ENCODE data around the gene CRIP2. TPM values are rescaled to one million over a fixed set of nuclear protein-coding genes. Genes with fewer than 3 reads are reported as not detected.

The CRIP2 gene
- total RNA-seq, 2 experiments from 2014 or later, result 1.2 to 1.6 TPM

DNA sequence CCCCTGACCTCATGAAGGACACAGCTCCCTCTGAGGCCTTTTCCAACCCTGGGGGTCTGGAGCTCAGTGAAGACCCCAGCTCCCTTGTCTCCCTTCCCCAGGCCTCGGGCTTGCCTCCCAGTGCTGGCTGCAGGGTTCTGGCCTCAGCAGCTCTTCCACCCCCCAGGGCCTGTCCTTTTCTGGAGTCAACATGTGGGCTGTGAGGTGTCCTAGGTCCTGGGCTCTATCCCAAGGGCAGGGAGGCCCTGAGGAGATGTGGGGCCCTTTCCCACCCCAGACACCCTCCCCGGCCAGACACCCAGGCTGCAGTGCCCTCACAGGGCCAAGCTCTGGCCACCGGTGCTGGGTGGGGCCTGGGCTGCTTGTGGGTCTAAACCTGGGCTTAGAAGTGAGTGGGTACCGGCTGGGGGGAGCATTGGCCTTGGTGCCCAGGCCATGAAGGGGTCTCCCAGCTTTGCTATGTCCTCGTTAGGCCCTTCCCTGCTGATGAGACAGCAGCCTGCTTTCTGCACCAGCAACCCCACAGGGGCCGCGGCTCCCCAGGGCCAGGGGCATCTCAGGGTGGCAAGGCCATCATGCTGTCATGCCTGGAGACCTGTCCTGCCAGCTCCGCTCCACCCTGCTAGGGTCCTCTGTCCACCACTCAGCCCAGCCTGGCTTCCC is 2.7 kb upstream of the CRIP2 start:
- Mint-ChIP-seq H3K9me3 (no peaks in the 10 kb centered on the region), H3K4me3 (no peak overlapping the region), H3K36me3 (no peaks in the 10 kb centered on the region), H3K27me3 (peaks cover 9% of the 10 kb centered on the region), H3K4me1 (no peaks in the 10 kb centered on the region), H3K27ac (no peak overlapping the region)
- POLR2A ChIA-PET, result interaction anchor here (1.9 kb wide), 1 partner anchor 9 kb away, joined by 5 read pairs; no protein-coding TSS in a partner anchor
- ATAC-seq (ENCODE audit: low read depth) (no peak), DNase-seq (no peak)

DNA sequence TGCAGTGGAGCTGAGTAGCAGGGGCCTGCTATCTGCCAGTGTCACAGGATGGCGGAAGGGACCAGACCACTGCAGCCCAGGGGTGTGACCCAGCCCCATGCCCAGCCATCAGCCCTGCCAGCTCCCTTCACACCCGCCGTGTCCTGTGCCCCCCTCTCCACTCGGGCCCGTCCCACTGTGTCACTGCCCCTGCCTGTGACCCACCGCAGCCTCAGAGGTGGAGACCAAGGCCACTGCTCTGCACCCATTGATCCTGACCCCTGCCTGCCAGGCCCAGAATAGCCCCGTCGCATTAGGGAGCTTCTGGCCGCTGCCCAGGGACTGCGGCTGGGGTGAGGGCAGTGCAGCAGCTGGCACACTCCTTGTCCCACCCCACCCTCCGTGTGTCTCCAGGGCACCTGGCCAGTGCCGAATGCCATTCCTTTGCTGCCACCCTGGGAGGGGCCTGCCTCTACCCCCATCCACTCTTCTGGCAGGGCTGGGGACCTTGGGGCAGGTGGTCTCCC is 2.1 kb upstream of the CRIP2 start:
- ATAC-seq (ENCODE audit: low read depth) (no peak), DNase-seq (no peak)
- H3K27me3 Mint-ChIP-seq, result peaks cover 14% of the 10 kb centered on the region
- no peak overlapping the region for H3K27ac Mint-ChIP-seq
- POLR2A ChIA-PET, result interaction anchor here (1.9 kb wide), 1 partner anchor 8 kb away, joined by 5 read pairs; no protein-coding TSS in a partner anchor
- no peaks in the 10 kb centered on the region for H3K9me3 Mint-ChIP-seq
- H3K36me3 Mint-ChIP-seq, result peaks cover 3% of the 10 kb centered on the region
- peaks cover 2% of the 10 kb centered on the region for H3K4me1 Mint-ChIP-seq
- H3K4me3 Mint-ChIP-seq, result no peak overlapping the region

DNA sequence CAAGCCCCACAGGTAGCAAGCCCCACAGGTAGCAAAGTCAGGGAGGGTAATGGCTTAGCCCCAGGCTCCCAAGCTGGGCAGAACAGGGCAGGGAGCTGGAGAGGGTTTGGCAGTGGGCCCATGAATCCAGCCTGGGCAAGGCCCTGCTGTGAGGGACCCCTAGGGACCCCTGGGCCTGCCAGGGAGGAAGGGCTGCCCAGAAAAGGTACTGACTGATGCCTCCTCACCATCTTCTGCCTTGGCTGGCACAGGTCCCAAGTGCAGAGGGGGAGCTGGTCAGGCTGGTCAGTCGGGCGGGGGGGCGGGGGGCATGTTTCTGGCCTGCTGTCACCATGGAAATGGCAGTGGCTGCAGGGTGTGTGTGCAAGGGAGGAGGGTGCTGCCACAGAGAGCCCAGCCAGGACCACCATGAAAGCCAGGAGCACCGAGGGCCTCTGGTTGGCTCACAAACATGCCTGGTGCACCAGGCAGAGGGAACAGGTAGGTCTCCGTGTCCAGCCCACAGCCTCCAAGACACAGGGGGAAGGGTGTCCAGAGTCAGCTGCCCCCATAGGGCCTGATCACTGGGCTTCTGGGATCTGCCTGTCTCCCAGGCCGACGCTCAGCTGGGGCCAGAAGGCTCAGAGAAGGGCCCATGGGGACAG is 1.5 kb upstream of the CRIP2 start:
- ATAC-seq (ENCODE audit: low read depth), result no peak
- Mint-ChIP-seq H3K36me3 (peaks cover 3% of the 10 kb centered on the region), H3K4me1 (peaks cover 2% of the 10 kb centered on the region), H3K27me3 (peaks cover 18% of the 10 kb centered on the region), H3K9me3 (no peaks in the 10 kb centered on the region), H3K27ac (no peak overlapping the region), H3K4me3 (peak overlapping the region; percentile 53)
- POLR2A ChIA-PET, result interaction anchor here (1.9 kb wide), 1 partner anchor 8 kb away, joined by 5 read pairs; no protein-coding TSS in a partner anchor
- DNase-seq, result no peak

DNA sequence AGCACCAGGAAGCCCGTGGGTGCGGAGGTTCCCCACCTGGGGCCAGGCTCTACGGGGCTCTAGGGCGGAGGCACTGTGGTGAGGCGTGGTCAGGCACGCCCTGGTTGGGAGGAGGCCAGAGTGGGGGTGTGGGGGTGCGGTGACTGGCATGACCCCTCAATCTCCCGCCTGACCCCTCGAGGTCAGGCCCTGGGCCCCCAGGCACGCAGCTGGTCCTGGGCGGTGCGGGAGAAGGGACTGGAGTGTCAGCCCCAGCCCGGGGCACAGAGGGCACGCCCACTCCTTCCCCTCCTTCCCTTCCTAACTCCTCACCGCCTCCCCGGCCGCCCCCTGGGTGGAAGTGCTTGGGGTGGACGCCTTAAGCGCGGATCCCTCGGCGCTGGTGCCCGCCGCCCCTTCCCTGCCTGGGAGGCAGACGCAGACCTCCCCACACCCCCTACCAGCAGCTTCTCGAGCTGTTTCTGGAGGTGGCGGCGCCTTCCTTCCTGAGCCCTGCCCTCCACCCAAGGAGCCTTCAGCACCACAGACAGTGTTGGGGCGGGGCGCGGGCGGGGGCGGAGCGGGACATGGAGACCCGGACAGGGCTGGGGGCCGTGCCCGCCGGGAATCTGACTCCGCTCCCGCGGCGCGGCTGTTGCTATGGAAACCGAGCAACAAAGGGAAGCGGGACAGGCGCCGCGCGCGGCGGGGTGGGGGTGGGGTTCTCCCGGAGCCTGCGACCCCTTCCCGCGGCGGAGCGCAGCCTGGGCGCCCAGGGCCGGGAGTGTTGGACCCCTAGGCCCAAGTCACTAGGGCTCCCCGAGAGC is 741 bp upstream of the CRIP2 start:
- H3K27me3 Mint-ChIP-seq, result peaks cover 18% of the 10 kb centered on the region
- DNase-seq (peak; percentile 64), ATAC-seq (ENCODE audit: low read depth) (peak; percentile 74)
- H3K27ac Mint-ChIP-seq, result no peak overlapping the region
- H3K36me3 Mint-ChIP-seq, result peaks cover 3% of the 10 kb centered on the region
- H3K4me3 Mint-ChIP-seq, result peak overlapping the region; percentile 53
- H3K9me3 Mint-ChIP-seq, result no peaks in the 10 kb centered on the region
- POLR2A ChIA-PET, result no interaction called here
- peaks cover 2% of the 10 kb centered on the region for H3K4me1 Mint-ChIP-seq

DNA sequence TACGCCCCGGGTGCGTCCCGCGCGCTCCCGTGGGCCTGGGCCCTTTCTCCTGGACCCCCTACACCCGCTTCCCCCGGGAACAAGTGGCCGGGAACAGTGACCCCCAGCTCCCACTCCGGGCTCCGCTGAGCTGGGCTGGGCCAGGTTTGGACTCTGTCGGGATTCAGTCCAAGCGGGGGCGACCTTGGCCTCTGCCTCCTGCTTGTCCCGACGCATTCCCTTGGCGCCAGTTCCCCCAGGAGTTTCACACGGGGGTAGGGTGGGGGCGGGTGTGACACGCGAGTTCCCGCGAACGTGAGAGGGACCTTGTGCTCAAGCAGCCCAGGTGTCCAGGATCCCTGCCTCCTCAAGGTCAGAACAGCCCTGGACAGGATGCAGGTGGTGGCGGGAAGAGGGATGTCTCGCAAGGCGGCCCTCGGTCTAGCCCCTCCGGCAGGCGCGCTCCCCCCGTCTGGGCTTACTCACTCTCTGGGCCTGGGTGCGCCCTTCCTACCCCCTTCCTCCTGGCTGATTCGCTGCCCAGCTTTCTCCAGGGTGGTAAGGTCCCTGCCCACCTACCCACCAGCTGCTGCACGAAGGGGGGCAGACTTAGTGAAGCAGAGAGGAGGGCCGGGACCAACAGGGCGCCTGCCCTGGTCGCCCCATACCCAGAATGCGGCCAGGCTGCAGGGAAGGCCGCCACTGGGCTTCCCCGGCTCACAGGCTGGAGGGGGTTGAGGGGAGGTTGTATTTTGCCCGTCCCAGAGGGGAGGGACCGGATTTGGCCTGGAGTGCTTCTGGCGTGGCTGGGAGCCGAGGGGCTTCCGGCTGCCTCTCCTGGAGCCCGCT is 862 bp downstream of the CRIP2 start:
- no peak for ATAC-seq (ENCODE audit: low read depth)
- Mint-ChIP-seq H3K4me3 (no peak overlapping the region), H3K27ac (no peak overlapping the region)

DNA sequence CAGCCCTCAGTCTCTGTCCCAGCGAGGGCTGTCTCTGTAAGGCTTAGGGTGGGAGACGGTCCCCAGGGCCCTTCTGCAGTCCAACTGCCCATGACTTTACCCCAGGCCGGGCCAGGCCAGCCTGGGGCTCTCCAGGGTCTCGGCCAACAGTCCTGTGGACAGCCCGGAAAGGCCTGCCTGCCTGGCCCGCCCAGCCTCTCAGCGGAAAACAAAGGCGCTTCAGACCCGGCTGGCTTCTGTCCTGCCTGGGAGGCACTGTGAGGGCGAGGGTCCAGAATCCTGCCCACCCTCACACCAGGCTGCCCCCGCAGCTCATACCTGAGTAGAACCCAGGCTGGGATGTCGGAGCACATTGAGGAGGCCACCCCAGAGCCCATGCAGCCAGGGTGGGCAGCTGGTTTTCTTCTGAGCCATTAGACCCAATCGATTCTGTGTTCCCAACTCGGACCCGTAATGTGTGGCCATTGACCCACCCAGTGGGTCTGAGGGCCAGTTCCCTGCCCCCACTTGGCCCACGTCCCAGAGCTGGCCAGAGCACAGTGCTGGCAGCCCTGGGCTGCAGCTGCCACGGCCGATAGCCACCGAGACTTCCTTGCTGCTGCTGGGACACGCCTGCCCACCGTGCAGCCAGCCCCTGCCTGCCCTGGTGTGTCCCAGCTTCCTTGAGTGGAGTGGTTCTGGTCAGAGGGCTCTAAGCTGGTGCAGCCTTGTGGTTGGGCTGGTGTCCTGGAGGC is 1.6 kb downstream of the CRIP2 start:
- peaks cover 11% of the 10 kb centered on the region for H3K4me1 Mint-ChIP-seq
- peaks cover 3% of the 10 kb centered on the region for H3K36me3 Mint-ChIP-seq
- DNase-seq (no peak), ATAC-seq (ENCODE audit: low read depth) (no peak)
- POLR2A ChIA-PET, result no interaction called here
- peaks cover 28% of the 10 kb centered on the region for H3K27me3 Mint-ChIP-seq
- no peaks in the 10 kb centered on the region for H3K9me3 Mint-ChIP-seq
- H3K27ac Mint-ChIP-seq, result no peak overlapping the region
- no peak overlapping the region for H3K4me3 Mint-ChIP-seq

More for the DNA sequence above, 862 bp downstream of the CRIP2 start:
- peaks cover 3% of the 10 kb centered on the region for H3K36me3 Mint-ChIP-seq
- POLR2A ChIA-PET, result no interaction called here
- no peaks in the 10 kb centered on the region for H3K9me3 Mint-ChIP-seq
- peaks cover 7% of the 10 kb centered on the region for H3K4me1 Mint-ChIP-seq
- DNase-seq, result no peak
- H3K27me3 Mint-ChIP-seq, result peaks cover 28% of the 10 kb centered on the region

DNA sequence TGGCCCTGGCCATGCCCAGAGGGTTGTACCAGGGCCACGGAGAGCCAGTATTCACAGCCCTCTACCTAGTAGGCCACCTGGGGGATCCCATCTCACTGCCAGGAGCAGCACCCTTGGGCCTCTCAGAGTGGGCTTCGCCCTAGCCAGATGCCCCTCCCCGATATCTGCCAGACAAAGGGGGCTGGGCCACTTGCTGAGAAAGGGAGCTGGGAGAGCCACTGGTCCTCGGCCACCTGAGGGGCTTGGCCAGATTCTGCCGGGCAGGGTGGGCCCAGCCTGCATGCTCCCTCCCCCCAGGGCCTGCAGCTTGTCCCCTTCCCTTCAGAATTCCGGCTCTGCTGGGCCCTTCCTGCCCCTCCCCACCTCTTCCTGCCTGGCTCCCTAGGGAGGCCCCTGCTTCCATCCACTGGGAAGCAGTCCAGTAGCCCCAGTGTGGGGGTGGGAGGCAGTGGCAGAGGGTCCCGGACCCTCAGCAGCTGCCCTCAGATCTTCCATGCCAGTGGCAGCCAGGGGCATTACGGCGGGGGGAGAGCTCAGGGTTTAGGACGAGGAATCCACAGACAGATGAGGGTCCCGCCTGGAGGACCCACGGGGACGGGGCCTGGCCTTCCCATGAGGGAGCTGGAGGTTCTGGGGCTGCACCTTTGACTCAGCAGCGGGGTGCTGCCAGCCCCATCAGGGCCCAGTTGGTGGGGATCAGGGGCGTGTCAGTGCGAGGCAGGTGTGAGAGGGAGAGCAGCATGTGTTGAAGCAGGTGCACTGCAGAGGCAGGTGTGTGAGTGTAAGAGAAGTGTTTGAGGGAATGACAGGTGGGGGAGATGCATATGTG is 2.4 kb downstream of the CRIP2 start:
- no peaks in the 10 kb centered on the region for H3K9me3 Mint-ChIP-seq
- DNase-seq (no peak), ATAC-seq (ENCODE audit: low read depth) (no peak)
- no peak overlapping the region for H3K4me3 Mint-ChIP-seq
- peaks cover 16% of the 10 kb centered on the region for H3K4me1 Mint-ChIP-seq
- H3K36me3 Mint-ChIP-seq, result peaks cover 3% of the 10 kb centered on the region
- POLR2A ChIA-PET, result no interaction called here
- peak overlapping the region; percentile 56 for H3K27ac Mint-ChIP-seq
- H3K27me3 Mint-ChIP-seq, result peaks cover 28% of the 10 kb centered on the region

DNA sequence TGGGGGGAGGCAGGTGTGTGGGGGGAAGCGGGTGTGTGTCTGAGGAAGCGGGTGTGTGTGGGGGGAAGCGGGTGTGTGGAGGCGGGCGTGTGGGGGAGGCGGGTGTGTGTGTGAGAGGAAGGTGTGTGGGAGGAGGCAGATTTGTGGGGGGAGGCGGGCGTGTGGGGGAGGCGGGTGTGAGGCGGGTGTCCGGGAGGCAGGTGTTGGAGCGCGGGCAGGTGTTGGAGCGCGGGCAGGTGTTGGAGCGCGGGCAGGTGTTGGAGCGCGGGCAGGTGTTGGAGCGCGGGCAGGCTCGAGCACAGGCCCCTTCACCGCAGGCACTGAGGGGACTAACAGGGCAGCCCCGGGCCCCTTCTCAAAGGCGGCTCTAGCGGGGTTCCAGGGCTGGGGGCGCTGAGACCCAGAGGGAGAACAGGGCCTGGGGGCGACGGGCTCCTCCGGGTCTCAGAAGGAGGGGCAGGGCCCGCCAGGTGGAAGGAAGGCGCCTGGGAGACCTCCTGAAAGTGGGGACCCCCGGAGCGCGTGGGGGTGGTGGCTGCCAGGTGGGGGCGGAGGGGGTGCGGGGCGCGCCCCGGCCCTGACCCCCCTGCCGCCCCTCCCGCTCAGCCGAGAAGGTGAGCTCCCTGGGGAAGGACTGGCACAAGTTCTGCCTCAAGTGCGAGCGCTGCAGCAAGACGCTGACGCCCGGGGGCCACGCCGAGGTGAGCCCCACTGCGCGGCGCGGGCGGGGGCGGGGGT is 3.2 kb downstream of the CRIP2 start:
- no peaks in the 10 kb centered on the region for H3K9me3 Mint-ChIP-seq
- no peak overlapping the region for H3K4me3 Mint-ChIP-seq
- POLR2A ChIA-PET, result no interaction called here
- peaks cover 3% of the 10 kb centered on the region for H3K36me3 Mint-ChIP-seq
- peaks cover 28% of the 10 kb centered on the region for H3K27me3 Mint-ChIP-seq
- ATAC-seq (ENCODE audit: low read depth) (no peak), DNase-seq (no peak)
- H3K27ac Mint-ChIP-seq, result no peak overlapping the region
- peaks cover 20% of the 10 kb centered on the region for H3K4me1 Mint-ChIP-seq

DNA sequence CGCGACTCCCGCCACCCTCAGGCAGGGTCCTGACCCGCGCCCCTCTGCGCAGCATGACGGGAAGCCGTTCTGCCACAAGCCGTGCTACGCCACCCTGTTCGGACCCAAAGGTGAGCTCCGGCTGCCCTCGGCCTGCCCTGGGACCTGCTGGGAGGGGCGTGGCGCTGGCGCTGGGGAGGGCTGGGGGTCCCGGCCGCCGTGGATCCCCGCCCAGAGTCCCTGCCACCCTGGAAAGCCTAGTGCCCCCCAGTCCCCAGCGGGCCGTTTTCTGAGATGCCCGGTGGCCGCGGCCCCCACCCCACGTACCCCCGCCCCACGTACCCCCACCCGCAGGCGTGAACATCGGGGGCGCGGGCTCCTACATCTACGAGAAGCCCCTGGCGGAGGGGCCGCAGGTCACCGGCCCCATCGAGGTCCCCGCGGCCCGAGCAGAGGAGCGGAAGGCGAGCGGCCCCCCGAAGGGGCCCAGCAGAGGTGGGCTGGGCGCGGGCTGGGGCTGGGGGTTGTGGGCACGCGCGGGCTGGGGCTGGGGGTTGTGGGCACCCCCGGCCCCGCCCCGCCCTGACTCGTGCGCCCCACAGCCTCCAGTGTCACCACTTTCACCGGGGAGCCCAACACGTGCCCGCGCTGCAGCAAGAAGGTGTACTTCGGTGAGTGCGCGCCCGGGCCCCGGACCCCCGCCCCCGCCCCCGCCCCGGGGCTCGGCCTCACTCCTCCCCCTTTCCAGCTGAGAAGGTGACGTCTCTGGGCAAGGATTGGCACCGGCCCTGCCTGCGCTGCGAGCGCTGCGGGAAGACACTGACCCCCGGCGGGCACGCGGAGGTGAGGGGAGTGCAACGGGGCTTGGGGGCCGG is 4.0 kb downstream of the CRIP2 start:
- Mint-ChIP-seq H3K36me3 (peaks cover 3% of the 10 kb centered on the region), H3K4me1 (peaks cover 20% of the 10 kb centered on the region), H3K9me3 (no peaks in the 10 kb centered on the region), H3K27ac (no peak overlapping the region), H3K27me3 (peaks cover 28% of the 10 kb centered on the region), H3K4me3 (no peak overlapping the region)
- POLR2A ChIA-PET, result no interaction called here
- no peak for DNase-seq
- no peak for ATAC-seq (ENCODE audit: low read depth)

DNA sequence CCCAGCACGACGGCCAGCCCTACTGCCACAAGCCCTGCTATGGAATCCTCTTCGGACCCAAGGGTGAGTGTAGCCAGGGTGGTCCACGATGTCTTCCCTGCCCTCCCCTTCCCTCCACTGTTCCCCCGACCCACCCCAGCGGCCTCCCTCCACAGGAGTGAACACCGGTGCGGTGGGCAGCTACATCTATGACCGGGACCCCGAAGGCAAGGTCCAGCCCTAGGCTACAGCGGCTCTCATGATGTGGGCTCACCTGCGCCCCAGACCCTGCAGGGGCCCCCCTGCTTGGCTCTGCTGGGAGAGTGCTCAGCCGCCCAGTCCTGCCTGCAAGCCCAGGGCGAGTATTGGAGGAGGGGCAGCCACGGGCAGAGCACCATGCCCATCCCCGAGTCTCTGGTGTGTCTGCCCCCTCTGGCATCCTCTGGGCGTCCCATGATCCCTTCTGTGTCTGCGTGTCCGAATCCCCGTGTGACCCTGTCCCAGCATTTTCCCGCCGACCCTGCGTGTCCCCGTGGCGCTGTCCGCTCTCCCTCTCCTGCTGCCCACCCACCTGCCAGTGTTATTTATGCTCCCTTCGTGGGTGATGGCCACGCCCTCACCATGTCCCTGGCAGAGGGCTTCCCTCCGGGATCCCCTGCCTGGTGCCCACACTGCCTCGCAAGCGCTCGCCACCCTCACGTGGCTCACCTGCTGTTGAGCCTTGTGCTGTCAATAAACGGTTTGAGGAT is 5.0 kb downstream of the CRIP2 start:
- POLR2A ChIA-PET, result no interaction called here
- no peak for ATAC-seq (ENCODE audit: low read depth)
- peak overlapping the region; percentile 16 for H3K27ac Mint-ChIP-seq

More for the DNA sequence above, 5.0 kb downstream of the CRIP2 start:
- Mint-ChIP-seq H3K9me3 (no peaks in the 10 kb centered on the region), H3K4me3 (no peak overlapping the region), H3K27me3 (peaks cover 28% of the 10 kb centered on the region), H3K4me1 (peaks cover 24% of the 10 kb centered on the region), H3K36me3 (peaks cover 3% of the 10 kb centered on the region)
- DNase-seq, result no peak

Measured in activated naive CD8-positive, alpha-beta T cell treated with anti-CD3 and anti-CD28 coated beads, Interleukin-2, amount 10 ng/mL, durations not matched to agents 7 days and 5 days (primary cell).